H1 (cell line): Measurements from ENCODE around the gene GHRHR. TPM values are rescaled to one million over a fixed set of nuclear protein-coding genes. Genes with fewer than 3 reads are reported as not detected.

Experiments used
- CTCF ChIA-PET: fragments of 300-600 bp; sonication (Branson Sonifier 250); formaldehyde crosslinking; loops from one replicate; lab custom pipeline; 2021; ENCODE audit not compliant: partially characterized antibody; lab: Charles Lee
- POLR2A ChIA-PET: fragments of 300-600 bp; sonication (Branson Sonifier 250); formaldehyde crosslinking; loops from one replicate; lab custom pipeline; 2021; ENCODE audit warnings: inconsistent platforms; ENCODE audit not compliant: partially characterized antibody; lab: Charles Lee
- DNase-seq, 2 experiments: peaks; one replicate each; pipeline versions ENCODE4 v3.0.0 to v3.0.0-alpha.2; 2010 to 2022; ENCODE audit warnings: low spot score in 2 of 2, low read depth in 1 of 2, mixed read lengths in 1 of 2
- FAIRE-seq: peaks from 2 replicates; lab custom pipeline; 2011; peaks lifted over from hg19 to GRCh38; lab: Jason Lieb, UNC
- H2AFZ ChIP-seq: 2 replicates; pipeline ENCODE4 v1.8.1; 2012; ENCODE audit warnings: low read length, inconsistent platforms
- H2AK5ac ChIP-seq: 2 replicates; pipeline ENCODE4 v1.6.1; 2013; ENCODE audit warnings: low read depth, low read length
- H2BK120ac ChIP-seq: replicated peaks from 2 replicates; pipeline ENCODE3; 2013; ENCODE audit warnings: low read depth, low read length, inconsistent platforms
- H2BK12ac ChIP-seq: 2 replicates; pipeline ENCODE4 v1.6.1; 2013; ENCODE audit warnings: low read depth, low read length
- H2BK15ac ChIP-seq: 2 replicates; pipeline ENCODE4 v1.6.1; 2013; ENCODE audit warnings: low read length
- H2BK20ac ChIP-seq: 2 replicates; pipeline ENCODE4 v1.6.1; 2013; ENCODE audit warnings: low read length
- H2BK5ac ChIP-seq: 2 replicates; pipeline ENCODE4 v1.6.1; 2013; ENCODE audit warnings: low read depth, low read length
- H3K14ac ChIP-seq: 2 replicates; pipeline ENCODE4 v1.6.1; 2013; ENCODE audit warnings: inconsistent platforms; ENCODE audit not compliant: insufficient read length
- H3K18ac ChIP-seq: 2 replicates; pipeline ENCODE4 v1.6.1; 2013; ENCODE audit warnings: low read length; ENCODE audit errors: extremely low read depth
- H3K23ac ChIP-seq: 2 replicates; pipeline ENCODE4 v1.6.1; 2013; ENCODE audit warnings: inconsistent platforms; ENCODE audit not compliant: insufficient read length
- H3K23me2 ChIP-seq: 2 replicates; pipeline ENCODE4 v1.6.1; 2013; ENCODE audit warnings: low read depth, low read length
- H3K27ac ChIP-seq: 2 replicates; pipeline ENCODE4 v1.6.1; 2011; ENCODE audit warnings: low read depth, low read length, inconsistent platforms
- H3K27me3 ChIP-seq, 4 experiments: replicated peaks in 1 of 4; 1 replicate in 1 of 4; 2 replicates in 3 of 4; pipeline versions ENCODE4 v1.6.1 to v1.8.1; 2011 to 2013; ENCODE audit warnings: low read length in 3 of 4, mild to moderate bottlenecking in 3 of 4, inconsistent platforms in 2 of 4, mixed read lengths in 2 of 4, moderate library complexity in 1 of 4; ENCODE audit not compliant: control insufficient read depth in 3 of 4, insufficient read depth in 3 of 4; ENCODE audit errors: extremely low read depth in 1 of 4
- H3K36me3 ChIP-seq, 4 experiments: 2 replicates each; pipeline versions ENCODE4 v1.6.1 to v1.8.1; 2011 to 2013; ENCODE audit warnings: mild to moderate bottlenecking in 4 of 4, low read length in 3 of 4, moderate library complexity in 2 of 4, control low read depth in 1 of 4, inconsistent platforms in 1 of 4; ENCODE audit not compliant: insufficient read depth in 4 of 4, control insufficient read depth in 2 of 4
- H3K4ac ChIP-seq: replicated peaks from 2 replicates; pipeline ENCODE3; 2013; ENCODE audit warnings: low read length, low read depth, mixed read lengths, inconsistent platforms; ENCODE audit not compliant: insufficient read length
- H3K4me1 ChIP-seq, 4 experiments: replicated peaks in 1 of 4; 1 replicate in 1 of 4; 2 replicates in 3 of 4; pipeline versions ENCODE4 v1.6.1 to v1.8.1; 2011 to 2013; ENCODE audit warnings: low read length in 3 of 4, inconsistent platforms in 2 of 4, mixed read lengths in 1 of 4; ENCODE audit not compliant: insufficient read depth in 4 of 4, control insufficient read depth in 3 of 4
- H3K4me2 ChIP-seq, 2 experiments: 2 replicates each; pipeline versions ENCODE4 v1.6.1 to v1.8.1; 2011 to 2013; ENCODE audit warnings: low read depth in 2 of 2, low read length in 2 of 2, control low read depth in 1 of 2, inconsistent platforms in 1 of 2, mild to moderate bottlenecking in 1 of 2; ENCODE audit not compliant: insufficient read depth in 1 of 2
- H3K4me3 ChIP-seq, 4 experiments: fragments of 200-600, 300-600 bp in 1 of 4; sonication (generic), shearing (Covaris generic), sonication (Bioruptor Twin) in 1 of 4; 2 replicates each; pipeline versions ENCODE4 v1.5.1 to v1.8.1; 2011 to 2016; ENCODE audit warnings: low read length in 4 of 4, low read depth in 3 of 4, control low read depth in 2 of 4, inconsistent platforms in 2 of 4, mild to moderate bottlenecking in 2 of 4, mixed read lengths in 1 of 4, moderate library complexity in 1 of 4; ENCODE audit not compliant: insufficient read depth in 2 of 4; ENCODE audit errors: extremely low read depth in 1 of 4
- H3K56ac ChIP-seq: replicated peaks from 2 replicates; pipeline ENCODE3; 2013; ENCODE audit warnings: low read depth, mild to moderate bottlenecking, mixed read lengths, low read length, inconsistent platforms; ENCODE audit not compliant: insufficient read length
- H3K79me1 ChIP-seq: 2 replicates; pipeline ENCODE4 v1.6.1; 2013; ENCODE audit warnings: low read depth, low read length, control low read depth
- H3K79me2 ChIP-seq, 2 experiments: 2 replicates each; pipeline versions ENCODE4 v1.6.1 to v1.8.1; 2012 to 2013; ENCODE audit warnings: low read length in 2 of 2, mild to moderate bottlenecking in 2 of 2, inconsistent platforms in 1 of 2; ENCODE audit not compliant: insufficient read depth in 2 of 2, control insufficient read depth in 1 of 2
- H3K9ac ChIP-seq, 4 experiments: replicated peaks in 1 of 4; 1 replicate in 1 of 4; 2 replicates in 3 of 4; pipeline versions ENCODE4 v1.6.1 to v1.8.1; 2011 to 2013; ENCODE audit warnings: low read depth in 3 of 4, low read length in 3 of 4, control low read depth in 2 of 4, mild to moderate bottlenecking in 2 of 4, moderate library complexity in 2 of 4, inconsistent platforms in 1 of 4; ENCODE audit errors: extremely low read depth in 1 of 4
- H3K9me3 ChIP-seq, 2 experiments: 2 replicates each; pipeline versions ENCODE4 v1.6.1 to v1.8.1; 2012 to 2013; ENCODE audit warnings: mild to moderate bottlenecking in 2 of 2, moderate library complexity in 2 of 2, control low read depth in 1 of 2, inconsistent platforms in 1 of 2, low read depth in 1 of 2, low read length in 1 of 2, mixed read lengths in 1 of 2; ENCODE audit not compliant: insufficient read depth in 2 of 2
- H4K20me1 ChIP-seq, 2 experiments: replicated peaks in 1 of 2; 2 replicates each; pipeline versions ENCODE3 to v1.8.1; 2011 to 2013; ENCODE audit warnings: inconsistent platforms in 2 of 2, low read length in 2 of 2, mild to moderate bottlenecking in 1 of 2; ENCODE audit not compliant: insufficient read depth in 2 of 2, control insufficient read depth in 1 of 2
- H4K5ac ChIP-seq: 2 replicates; pipeline ENCODE4 v1.6.1; 2013; ENCODE audit warnings: low read length, low read depth, mixed read lengths, inconsistent platforms; ENCODE audit not compliant: insufficient read length
- H4K8ac ChIP-seq: 2 replicates; pipeline ENCODE4 v1.8.0; 2013; ENCODE audit warnings: mild to moderate bottlenecking, moderate library complexity, low read length, inconsistent platforms; ENCODE audit not compliant: insufficient read depth; ENCODE audit errors: extremely low read depth
- H4K91ac ChIP-seq: replicated peaks from 2 replicates; pipeline ENCODE3; 2013; ENCODE audit warnings: low read length, mixed read lengths, inconsistent platforms; ENCODE audit not compliant: insufficient read length
- CBX8 ChIP-seq: fragments of 300-800, 300-1000 bp; sonication (generic); IDR thresholded peaks from 2 replicates; pipeline ENCODE4 v1.7.1; 2016; ENCODE audit warnings: low read depth, low read length, borderline replicate concordance
- CEBPB ChIP-seq: IDR thresholded peaks from 2 replicates; pipeline ENCODE4 v1.6.1; 2012; ENCODE audit warnings: low read depth, low read length
- KDM5A ChIP-seq: fragments of 200-600 bp; IDR thresholded peaks from 2 replicates; pipeline ENCODE4 v1.7.1; 2012; ENCODE audit warnings: mild to moderate bottlenecking, low read length, inconsistent platforms, mixed read lengths
- NRF1 ChIP-seq: IDR thresholded peaks from 2 replicates; pipeline ENCODE4 v1.6.1; 2011; ENCODE audit warnings: mild to moderate bottlenecking, low read depth, low read length, improper control_type of control experiment
- SIX5 ChIP-seq: IDR thresholded peaks from 2 replicates; pipeline ENCODE4 v1.6.1; 2011; ENCODE audit warnings: mild to moderate bottlenecking, low read depth, low read length
- WGBS, 2 experiments: shearing (Covaris generic) in 1 of 2; methylation state at CpG; one replicate each; pipeline versions ENCODE4 v1.1.6 to v1.1.7; 2013 to 2015; ENCODE audit warnings: low lambda C conversion rate in 2 of 2, mixed read lengths in 2 of 2, inconsistent platforms in 1 of 2, low coverage in 1 of 2, missing lambda C conversion rate in 1 of 2; ENCODE audit not compliant: insufficient replicate concordance in 2 of 2, insufficient coverage in 1 of 2, insufficient read length in 1 of 2; ENCODE audit errors: extremely low coverage in 1 of 2, missing lambda C conversion rate in 1 of 2; 5-methylcytosine and 5-hydroxymethylcytosine counted together
- polyA plus RNA-seq, 7 experiments: library from polyadenylated mRNA; depleted of rRNA in 3 of 7; stranded (reverse) in 5 of 7; unstranded in 2 of 7; fragments of >200 nt in 5 of 7; fragments of 200-250 nt in 2 of 7; gene quantifications; 1 replicate in 5 of 7; 2 replicates in 1 of 7; 4 replicates in 1 of 7; pipeline versions ENCODE4 v1.2.1 to v1.2.3, GENCODE V29; 2011 to 2013; ENCODE audit warnings: missing spikeins in 2 of 7, mixed read lengths in 2 of 7
- total RNA-seq: library from RNA; stranded (reverse); fragmentation: NEBNext Ultra II Directional; extraction: Animal tissue kit (Norgen Biotek cat#: 25700); gene quantifications from 2 replicates; pipeline ENCODE4 v1.2.1, GENCODE V29; 2021

Gene GHRHR
- total and polyA plus RNA-seq, 2 of the 8 experiments (the other 6 are each of a cell fraction or from before 2014, with no cell fraction given), result 0.60 to 6.5 TPM

GRCh38 chr7:30990673-30991170 lies 27.0 kb downstream of the GHRHR start:
- H2BK12ac ChIP-seq, result no peak overlapping the region
- TF ChIP-seq KDM5A, result no peak
- TF ChIP-seq CEBPB, result no peak
- no peak for TF ChIP-seq CBX8
- no peak for TF ChIP-seq NRF1
- TF ChIP-seq SIX5, result no peak
- TF ChIP-seq, all 59 proteins: peak for 0
- Histone ChIP-seq H4K20me1 (no peaks in the 10 kb centered on the region), H3K27ac (no peak overlapping the region), H3K79me2 (no peaks in the 10 kb centered on the region), H2BK120ac (no peak overlapping the region), H3K18ac (no peak overlapping the region), H4K8ac (no peak overlapping the region), H3K4me2 (no peak overlapping the region), H3K23ac (no peak overlapping the region), H2BK5ac (no peak overlapping the region), H2BK20ac (no peak overlapping the region), H3K9ac (no peak overlapping the region), H3K4me3 (no peak overlapping the region), H4K5ac (no peak overlapping the region), H3K56ac (no peak overlapping the region), H3K23me2 (no peaks in the 10 kb centered on the region; the same call in 1 of the 2 replicates), H3K36me3 (no peaks in the 10 kb centered on the region; a peak in 1 of 8 replicates), H3K4ac (no peak overlapping the region), H3K4me1 (peaks cover 8 to 41% (median 28%) of the 10 kb centered on the region in 4 experiments), H2AK5ac (no peak overlapping the region), H3K9me3 (peaks cover 2 to 9% of the 10 kb centered on the region in 2 experiments; a peak in 1 of 4 replicates), H2BK15ac (no peak overlapping the region), H3K14ac (no peak overlapping the region), H4K91ac (no peak overlapping the region), H3K79me1 (no peaks in the 10 kb centered on the region), H2AFZ (no peak overlapping the region), H3K27me3 (peaks cover 0 to 7% (median 2%) of the 10 kb centered on the region in 4 experiments; a peak in 2 of 7 replicates)
- FAIRE-seq (no peak), DNase-seq (no peak)
- ChIA-PET CTCF (interaction anchor here (1.1 to 18.9 kb wide), 9 partner anchors 12 to 244 kb away, joined by 3 to 517 read pairs (median 5); no protein-coding TSS in a partner anchor), POLR2A (interaction anchor here (1.0 kb wide), 1 partner anchor 102 kb away, joined by 3 read pairs; no protein-coding TSS in a partner anchor)
- WGBS, 2 experiments, result 90% methylated on average over 6 of the region's 6 CpGs; no CpG with 5 or more reads in 1 of the 2 experiments
